Neutrophil (primary cell): ENCODE measurements around the gene RCAN1.
"Not testable (repeated sequence)": the region's sequence is repeated elsewhere in the genome, so short reads cannot be mapped to it uniquely, and the experiment has no call there.

Experiments
- H3K27ac ChIP-seq: fragments of 200-600 bp; sonication (generic); 2 replicates; pipeline ENCODE4 v1.5.1; 2016; ENCODE audit warnings: mild to moderate bottlenecking, moderate library complexity
- H3K27me3 ChIP-seq: fragments of 200-600 bp; sonication (generic); 2 replicates; pipeline ENCODE4 v1.6.0; 2016; ENCODE audit warnings: mild to moderate bottlenecking
- H3K36me3 ChIP-seq: fragments of 200-600 bp; sonication (generic); 2 replicates; pipeline ENCODE4 v1.5.1; 2017
- H3K4me1 ChIP-seq, 2 experiments: fragments of 200-600 bp in 1 of 2; sonication (generic) in 1 of 2; 1 replicate in 1 of 2; 2 replicates in 1 of 2; pipeline versions ENCODE4 v1.5.1 to v1.6.1; 2013 to 2016; ENCODE audit warnings: low read depth in 1 of 2, low read length in 1 of 2, mild to moderate bottlenecking in 1 of 2, moderate library complexity in 1 of 2; ENCODE audit not compliant: control insufficient read depth in 1 of 2, insufficient read depth in 1 of 2
- H3K4me3 ChIP-seq, 2 experiments: fragments of 200-600 bp in 1 of 2; sonication (generic) in 1 of 2; 1 replicate in 1 of 2; 2 replicates in 1 of 2; pipeline ENCODE4 v1.5.1; 2013 to 2016; ENCODE audit warnings: low read depth in 1 of 2, low read length in 1 of 2, mild to moderate bottlenecking in 1 of 2, moderate library complexity in 1 of 2
- H3K9me3 ChIP-seq: fragments of 200-600 bp; sonication (generic); 2 replicates; pipeline ENCODE4 v1.5.1; 2016
- CTCF ChIP-seq: fragments of 200-600 bp; sonication (generic); IDR thresholded peaks from 2 replicates; pipeline ENCODE4 v1.5.1; 2016; ENCODE audit warnings: antibody characterized with exemption

RCAN1 gene

GRCh38 chr21:34570313-34570712 is 44.6 kb downstream of the RCAN1 start:
- Histone ChIP-seq H3K36me3 (no peaks in the 10 kb centered on the region), H3K4me3 (no peak overlapping the region), H3K4me1 (peaks cover 0 to 3% of the 10 kb centered on the region in 2 experiments), H3K9me3 (no peaks in the 10 kb centered on the region), H3K27me3 (no peaks in the 10 kb centered on the region), H3K27ac (no peak overlapping the region)
- TF ChIP-seq CTCF, result no peak

- H3K9me3 ChIP-seq, result no peaks in the 10 kb centered on the region
- no peak for TF ChIP-seq CTCF
- no peaks in the 10 kb centered on the region for H3K36me3 ChIP-seq
- H3K4me3 ChIP-seq, result no peak overlapping the region
- H3K4me1 ChIP-seq, result peaks cover 0 to 3% of the 10 kb centered on the region in 2 experiments
- no peaks in the 10 kb centered on the region for H3K27me3 ChIP-seq
- no peak overlapping the region for H3K27ac ChIP-seq
Measured at GRCh38 chr21:34569381-34569979, 45.4 kb downstream of the RCAN1 start.

GRCh38 chr21:34568801-34569200 is 46.1 kb downstream of the RCAN1 start:
- not testable (repeated sequence) for H3K4me1 ChIP-seq, H3K27ac ChIP-seq, H3K27me3 ChIP-seq, H3K9me3 ChIP-seq, H3K4me3 ChIP-seq, H3K36me3 ChIP-seq

- no peak for TF ChIP-seq CTCF
- peaks cover 0 to 3% of the 10 kb centered on the region in 2 experiments for H3K4me1 ChIP-seq
- no peak overlapping the region for H3K4me3 ChIP-seq
Measured at GRCh38 chr21:34567604-34568155, 47.2 kb downstream of the RCAN1 start.

GRCh38 chr21:34565238-34565637 is 49.7 kb downstream of the RCAN1 start:
- Histone ChIP-seq H3K27me3 (no peaks in the 10 kb centered on the region), H3K4me3 (no peak overlapping the region), H3K27ac (no peak overlapping the region), H3K9me3 (no peaks in the 10 kb centered on the region), H3K4me1 (peaks cover 0 to 1% of the 10 kb centered on the region in 2 experiments), H3K36me3 (no peaks in the 10 kb centered on the region)
- no peak for TF ChIP-seq CTCF

More at GRCh38 chr21:34567604-34568155, 47.2 kb downstream of the RCAN1 start:
- no peak overlapping the region for H3K27ac ChIP-seq
- H3K9me3 ChIP-seq, result no peaks in the 10 kb centered on the region
- no peaks in the 10 kb centered on the region for H3K27me3 ChIP-seq
- no peaks in the 10 kb centered on the region for H3K36me3 ChIP-seq

- H3K36me3 ChIP-seq, H3K9me3 ChIP-seq, H3K27ac ChIP-seq: not testable (repeated sequence)
Measured at GRCh38 chr21:34563370-34563769, 51.5 kb downstream of the RCAN1 start.

More at GRCh38 chr21:34563370-34563769, 51.5 kb downstream of the RCAN1 start:
- not testable (repeated sequence) for H3K27me3 ChIP-seq, H3K4me3 ChIP-seq, H3K4me1 ChIP-seq
